ENCODE data around the gene VPS4A.

Gene VPS4A

DNA sequence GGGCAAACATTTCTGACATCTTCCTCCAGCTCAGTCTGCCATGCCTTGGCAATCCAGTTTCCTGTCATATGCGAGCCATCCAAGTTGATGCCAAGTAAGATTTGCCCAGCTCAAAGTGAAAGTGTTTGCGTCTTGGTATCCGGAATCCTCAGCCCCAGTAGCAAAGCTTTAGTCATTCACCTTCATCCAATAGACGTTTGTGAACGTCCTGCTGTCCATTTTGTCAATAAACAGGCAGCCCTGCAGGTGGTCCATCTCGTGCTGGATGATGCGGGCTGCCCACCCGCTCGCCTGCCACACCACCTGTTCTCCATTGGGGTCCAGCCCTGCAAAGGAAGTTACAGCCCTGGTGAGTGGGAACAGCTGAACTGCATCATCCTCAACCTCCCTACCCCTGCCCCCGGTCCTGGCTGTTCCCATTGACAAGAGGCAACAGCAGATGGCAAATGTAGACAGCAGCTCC, 17.7 kb downstream of the VPS4A start:
- no peak for DNase-seq (ENCODE audit: low read depth in 1 of 2, low spot score in 1 of 2)
- H3K4me3 ChIP-seq (replicated peaks; ENCODE audit: insufficient read depth, low read length), result peak overlapping the region; percentile 85
- no peak for TF ChIP-seq SPI1 (IDR thresholded peaks at IDR 0.05; ENCODE audit: borderline replicate concordance, low read depth)
- TF ChIP-seq GABPA (IDR thresholded peaks at IDR 0.05; ENCODE audit: low read depth), result no peak
- TF ChIP-seq, protein P1, sequence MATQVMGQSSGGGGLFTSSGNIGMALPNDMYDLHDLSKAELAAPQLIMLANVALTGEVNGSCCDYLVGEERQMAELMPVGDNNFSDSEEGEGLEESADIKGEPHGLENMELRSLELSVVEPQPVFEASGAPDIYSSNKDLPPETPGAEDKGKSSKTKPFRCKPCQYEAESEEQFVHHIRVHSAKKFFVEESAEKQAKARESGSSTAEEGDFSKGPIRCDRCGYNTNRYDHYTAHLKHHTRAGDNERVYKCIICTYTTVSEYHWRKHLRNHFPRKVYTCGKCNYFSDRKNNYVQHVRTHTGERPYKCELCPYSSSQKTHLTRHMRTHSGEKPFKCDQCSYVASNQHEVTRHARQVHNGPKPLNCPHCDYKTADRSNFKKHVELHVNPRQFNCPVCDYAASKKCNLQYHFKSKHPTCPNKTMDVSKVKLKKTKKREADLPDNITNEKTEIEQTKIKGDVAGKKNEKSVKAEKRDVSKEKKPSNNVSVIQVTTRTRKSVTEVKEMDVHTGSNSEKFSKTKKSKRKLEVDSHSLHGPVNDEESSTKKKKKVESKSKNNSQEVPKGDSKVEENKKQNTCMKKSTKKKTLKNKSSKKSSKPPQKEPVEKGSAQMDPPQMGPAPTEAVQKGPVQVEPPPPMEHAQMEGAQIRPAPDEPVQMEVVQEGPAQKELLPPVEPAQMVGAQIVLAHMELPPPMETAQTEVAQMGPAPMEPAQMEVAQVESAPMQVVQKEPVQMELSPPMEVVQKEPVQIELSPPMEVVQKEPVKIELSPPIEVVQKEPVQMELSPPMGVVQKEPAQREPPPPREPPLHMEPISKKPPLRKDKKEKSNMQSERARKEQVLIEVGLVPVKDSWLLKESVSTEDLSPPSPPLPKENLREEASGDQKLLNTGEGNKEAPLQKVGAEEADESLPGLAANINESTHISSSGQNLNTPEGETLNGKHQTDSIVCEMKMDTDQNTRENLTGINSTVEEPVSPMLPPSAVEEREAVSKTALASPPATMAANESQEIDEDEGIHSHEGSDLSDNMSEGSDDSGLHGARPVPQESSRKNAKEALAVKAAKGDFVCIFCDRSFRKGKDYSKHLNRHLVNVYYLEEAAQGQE (IDR thresholded peaks at IDR 0.05; ENCODE audit: insufficient replicate concordance, low read depth), result no peak
- no peak; the same call in 1 of the 2 replicates for TF ChIP-seq POLR2AphosphoS5 (IDR thresholded peaks at IDR 0.05; ENCODE audit: low read depth)
- TF ChIP-seq, protein P2, sequence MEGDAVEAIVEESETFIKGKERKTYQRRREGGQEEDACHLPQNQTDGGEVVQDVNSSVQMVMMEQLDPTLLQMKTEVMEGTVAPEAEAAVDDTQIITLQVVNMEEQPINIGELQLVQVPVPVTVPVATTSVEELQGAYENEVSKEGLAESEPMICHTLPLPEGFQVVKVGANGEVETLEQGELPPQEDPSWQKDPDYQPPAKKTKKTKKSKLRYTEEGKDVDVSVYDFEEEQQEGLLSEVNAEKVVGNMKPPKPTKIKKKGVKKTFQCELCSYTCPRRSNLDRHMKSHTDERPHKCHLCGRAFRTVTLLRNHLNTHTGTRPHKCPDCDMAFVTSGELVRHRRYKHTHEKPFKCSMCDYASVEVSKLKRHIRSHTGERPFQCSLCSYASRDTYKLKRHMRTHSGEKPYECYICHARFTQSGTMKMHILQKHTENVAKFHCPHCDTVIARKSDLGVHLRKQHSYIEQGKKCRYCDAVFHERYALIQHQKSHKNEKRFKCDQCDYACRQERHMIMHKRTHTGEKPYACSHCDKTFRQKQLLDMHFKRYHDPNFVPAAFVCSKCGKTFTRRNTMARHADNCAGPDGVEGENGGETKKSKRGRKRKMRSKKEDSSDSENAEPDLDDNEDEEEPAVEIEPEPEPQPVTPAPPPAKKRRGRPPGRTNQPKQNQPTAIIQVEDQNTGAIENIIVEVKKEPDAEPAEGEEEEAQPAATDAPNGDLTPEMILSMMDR (IDR thresholded peaks at IDR 0.05; ENCODE audit: insufficient read depth, low read length), result no peak
- H3K27ac ChIP-seq (replicated peaks), result peak overlapping the region; percentile 69
- no peaks in the 10 kb centered on the region for H3K27me3 ChIP-seq (ENCODE audit: insufficient read depth, poor library complexity, severe bottlenecking)

DNA sequence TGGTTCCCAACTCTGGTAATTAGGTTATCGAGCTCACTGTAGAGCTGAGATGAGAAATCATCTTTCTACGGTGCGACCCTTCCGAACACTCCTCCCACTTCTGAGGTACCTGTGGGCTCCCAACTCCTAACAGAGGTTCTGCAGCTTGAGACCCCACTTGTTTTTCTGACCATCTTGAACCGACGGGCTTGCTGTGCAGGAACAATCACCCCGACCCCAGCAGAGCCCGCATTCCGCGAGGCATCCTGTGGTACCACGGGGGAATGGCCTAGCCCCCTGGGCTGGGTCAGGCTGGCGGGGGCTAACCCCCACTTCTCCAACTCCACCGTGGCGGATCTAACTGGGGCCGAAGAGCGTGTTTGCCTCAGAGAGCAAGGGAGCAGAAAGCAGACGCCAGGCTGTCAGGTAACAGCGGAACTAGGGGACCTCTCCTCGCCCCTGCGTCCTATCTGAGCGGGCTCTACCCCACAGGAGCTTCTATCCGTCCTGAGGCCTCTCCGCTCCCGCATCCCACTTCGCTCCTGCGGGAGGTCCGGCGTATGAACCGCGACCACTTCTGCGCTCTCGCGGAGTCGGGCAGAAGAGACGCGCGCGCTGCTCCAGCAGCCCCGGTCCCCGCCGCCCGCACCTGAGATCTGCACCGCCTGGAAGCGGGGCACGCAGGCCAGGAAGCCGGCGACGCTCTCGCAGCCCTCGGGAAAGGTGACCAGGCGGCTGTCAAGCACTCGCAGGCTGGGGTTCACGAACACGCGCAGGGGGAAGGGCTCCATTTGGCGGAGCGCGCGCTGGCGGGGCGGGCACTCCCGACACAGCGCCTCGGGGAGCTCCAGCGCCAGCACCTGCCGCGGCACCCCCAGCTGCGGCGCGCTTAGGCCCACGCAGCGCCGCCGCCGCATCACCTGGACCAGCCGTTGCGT, 18.5 kb downstream of the VPS4A start:
- TF ChIP-seq SPI1 (IDR thresholded peaks at IDR 0.05; ENCODE audit: borderline replicate concordance, low read depth) (no peak), GABPA (IDR thresholded peaks at IDR 0.05; ENCODE audit: low read depth) (no peak), POLR2AphosphoS5 (IDR thresholded peaks at IDR 0.05; ENCODE audit: low read depth) (peak; percentile 47)
- TF ChIP-seq, protein P1 (IDR thresholded peaks at IDR 0.05; ENCODE audit: insufficient replicate concordance, low read depth), result no peak
- Histone ChIP-seq H3K27me3 (ENCODE audit: insufficient read depth, poor library complexity, severe bottlenecking) (no peaks in the 10 kb centered on the region), H3K27ac (replicated peaks) (peak overlapping the region; percentile 69), H3K4me3 (replicated peaks; ENCODE audit: insufficient read depth, low read length) (peak overlapping the region; percentile 85)
- DNase-seq (ENCODE audit: low read depth in 1 of 2, low spot score in 1 of 2), result no peak

DNA sequence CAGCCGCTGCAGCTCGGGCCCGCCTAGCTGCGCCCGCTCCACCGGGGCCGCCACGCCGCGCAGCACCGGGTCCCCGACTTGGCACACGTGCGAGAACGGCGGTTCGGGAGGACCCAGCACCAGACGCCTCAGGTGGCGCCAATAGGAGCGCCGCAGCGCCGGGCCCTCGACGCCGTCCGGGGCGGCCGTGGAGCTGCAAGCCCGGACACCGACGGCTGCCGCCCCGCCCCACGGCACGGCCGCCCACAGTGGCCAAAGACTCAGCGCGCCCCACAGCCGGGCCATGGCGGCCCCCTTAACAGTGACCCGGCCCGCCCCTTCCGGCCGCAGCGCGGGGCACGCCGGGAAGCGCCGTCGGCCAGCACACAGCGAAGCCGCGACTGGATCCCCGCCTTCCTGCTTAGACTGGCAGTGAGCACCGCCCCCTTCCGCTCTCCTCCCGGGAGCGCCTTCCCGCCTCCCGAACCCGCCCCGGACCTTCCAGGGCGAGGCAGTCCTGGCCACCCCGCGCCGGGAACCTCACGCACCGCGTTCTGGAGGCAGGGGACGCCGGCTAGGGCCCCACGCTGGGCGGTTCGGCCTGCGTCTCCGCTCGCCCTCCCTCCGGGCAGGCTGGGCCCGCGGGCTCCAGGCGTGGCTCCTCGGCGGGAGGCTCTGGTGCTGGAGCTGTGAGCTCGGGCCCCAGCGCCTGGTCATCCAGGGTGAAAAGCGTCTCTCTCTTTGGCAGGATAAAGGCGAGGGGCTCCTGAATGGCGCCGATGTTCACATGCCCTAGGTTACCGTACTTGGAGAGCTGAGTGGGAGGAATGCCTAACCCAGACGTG, 19.3 kb downstream of the VPS4A start, which contains the start of gene PDF:
Gene PDF (minus strand): TSS at position 303 of the 824 bp plus-strand sequence. CDS start 18 bp downstream, at position 285.
- Histone ChIP-seq H3K27ac (replicated peaks) (peak within 1 kb of the TSS; percentile 70), H3K4me3 (replicated peaks; ENCODE audit: insufficient read depth, low read length) (peak within 1 kb of the TSS; percentile 85), H3K27me3 (ENCODE audit: insufficient read depth, poor library complexity, severe bottlenecking) (no peaks in the 10 kb centered on the region)
- peak; percentile 86 to 93 for DNase-seq (ENCODE audit: low read depth in 1 of 2, low spot score in 1 of 2)
- TF ChIP-seq, protein P1 (IDR thresholded peaks at IDR 0.05; ENCODE audit: insufficient replicate concordance, low read depth), result no peak
- TF ChIP-seq, protein P2 (IDR thresholded peaks at IDR 0.05; ENCODE audit: insufficient read depth, low read length), result no peak
- TF ChIP-seq POLR2AphosphoS5 (IDR thresholded peaks at IDR 0.05; ENCODE audit: low read depth) (peak; percentile 70), SPI1 (IDR thresholded peaks at IDR 0.05; ENCODE audit: borderline replicate concordance, low read depth) (peak; percentile 30; the same call in 1 of the 2 replicates), GABPA (IDR thresholded peaks at IDR 0.05; ENCODE audit: low read depth) (peak; percentile 57; the same call in 1 of the 2 replicates)

All from HL-60 (cell line).